ENCODE results near the gene SEC63. TPM values are rescaled to one million over a fixed set of nuclear protein-coding genes. Genes with fewer than 3 reads are reported as not detected.

SEC63 gene
- total and polyA plus RNA-seq, 5 donors from 2014 or later = 17.9 to 78.7 (median 22.1) TPM

DNA sequence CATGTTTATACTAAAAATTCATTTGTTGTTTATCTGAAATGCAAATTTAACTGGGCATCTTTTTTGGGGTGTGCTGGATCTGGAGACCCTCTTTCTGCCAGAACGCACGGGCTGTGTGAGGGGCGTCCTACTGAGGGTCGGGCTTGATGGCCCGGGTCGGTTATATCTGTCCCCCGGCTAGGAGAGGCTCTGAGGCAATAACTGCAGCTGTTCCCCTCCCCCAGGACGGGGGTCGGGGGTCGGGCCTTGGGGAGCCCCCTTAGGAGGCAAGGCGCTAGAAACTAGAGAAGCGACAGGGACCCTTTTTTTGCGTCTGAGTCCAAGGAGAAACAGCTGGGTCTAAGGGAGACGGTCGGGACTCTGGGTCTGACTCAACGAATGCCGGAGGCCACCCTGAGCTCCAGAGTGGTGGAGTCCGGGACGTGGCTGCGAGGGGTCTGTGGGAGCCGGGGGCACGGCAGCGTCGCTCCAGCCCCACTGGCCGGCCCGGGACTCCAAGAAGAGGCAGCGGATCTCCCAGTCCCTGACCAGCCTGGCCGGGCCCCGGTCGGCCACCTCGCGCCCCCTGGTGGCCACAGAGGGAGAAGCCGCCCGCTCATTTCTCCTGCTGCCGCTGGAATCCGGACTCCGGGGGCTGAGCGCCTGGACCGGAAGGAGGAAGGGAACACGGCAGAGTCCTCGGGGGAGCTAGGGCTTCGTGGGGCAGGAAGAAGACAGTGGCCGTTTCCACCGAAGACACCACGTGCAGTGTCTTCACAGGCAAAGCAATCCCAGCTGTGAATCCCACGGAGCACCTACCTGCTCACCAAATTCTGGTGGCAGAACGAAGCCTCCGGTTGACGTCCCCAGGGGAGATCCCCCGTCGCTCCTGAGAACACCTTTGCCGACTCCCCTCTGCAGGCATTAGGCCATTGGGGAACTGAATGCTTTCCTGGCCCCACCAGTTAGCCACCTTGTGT lies 109.9 kb downstream of the SEC63 start:
- H3K4me1 ChIP-seq (ENCODE audit: control insufficient read depth, insufficient read depth, low read length, poor library complexity, severe bottlenecking) = peaks cover 15% of the 10 kb centered on the region
- DNase-seq (peak; percentile 70 to 76 (median 70)), ATAC-seq (ENCODE audit: low read depth in 2 of 2) (peak; percentile 74 to 80)
- peaks cover 22% of the 10 kb centered on the region for H3K27me3 Mint-ChIP-seq
- peak overlapping the region; percentile 21 to 86 (median 72) for H3K4me3 Mint-ChIP-seq
- H3K27me3 ChIP-seq (ENCODE audit: control insufficient read depth, insufficient read depth, low read length) = peaks cover 2% of the 10 kb centered on the region
- H3K9me3 Mint-ChIP-seq = peaks cover 0 to 1% (median 0%) of the 10 kb centered on the region in 7 donors
- no peaks in the 10 kb centered on the region for H3K9me3 ChIP-seq (ENCODE audit: control insufficient read depth in 2 of 2, low read length in 2 of 2)
- peak overlapping the region in 2 of 3 donors; percentile 60 to 75 for H3K27ac Mint-ChIP-seq
- H3K36me3 Mint-ChIP-seq = no peaks in the 10 kb centered on the region
- H3K36me3 ChIP-seq (ENCODE audit: control insufficient read depth, insufficient read depth, low read length) = no peaks in the 10 kb centered on the region
- H3K27ac ChIP-seq (ENCODE audit: insufficient read depth, low read length, poor library complexity, severe bottlenecking) = no peak overlapping the region
- H3K4me1 Mint-ChIP-seq = peaks cover 2 to 24% (median 6%) of the 10 kb centered on the region in 4 donors
- peak overlapping the region; percentile 64 for H3K4me3 ChIP-seq (ENCODE audit: low read depth, low read length)

- Mint-ChIP-seq H3K27ac (peak overlapping the region in 1 of 3 donors; percentile 64), H3K36me3 (no peaks in the 10 kb centered on the region), H3K9me3 (no peaks in the 10 kb centered on the region), H3K4me1 (peaks cover 5 to 26% (median 7%) of the 10 kb centered on the region in 4 donors), H3K27me3 (peaks cover 22% of the 10 kb centered on the region), H3K4me3 (no peak overlapping the region)
- Histone ChIP-seq H3K27ac (ENCODE audit: insufficient read depth, low read length, poor library complexity, severe bottlenecking) (no peak overlapping the region), H3K4me1 (ENCODE audit: control insufficient read depth, insufficient read depth, low read length, poor library complexity, severe bottlenecking) (peaks cover 15% of the 10 kb centered on the region), H3K4me3 (ENCODE audit: low read depth, low read length) (no peak overlapping the region), H3K27me3 (ENCODE audit: control insufficient read depth, insufficient read depth, low read length) (no peaks in the 10 kb centered on the region), H3K9me3 (ENCODE audit: control insufficient read depth in 2 of 2, low read length in 2 of 2) (no peaks in the 10 kb centered on the region), H3K36me3 (ENCODE audit: control insufficient read depth, insufficient read depth, low read length) (no peaks in the 10 kb centered on the region)
- DNase-seq (no peak), ATAC-seq (ENCODE audit: low read depth in 2 of 2) (no peak)
Observed at GRCh38 chr6:107846262-107846795, 111.7 kb downstream of the SEC63 start.

DNA sequence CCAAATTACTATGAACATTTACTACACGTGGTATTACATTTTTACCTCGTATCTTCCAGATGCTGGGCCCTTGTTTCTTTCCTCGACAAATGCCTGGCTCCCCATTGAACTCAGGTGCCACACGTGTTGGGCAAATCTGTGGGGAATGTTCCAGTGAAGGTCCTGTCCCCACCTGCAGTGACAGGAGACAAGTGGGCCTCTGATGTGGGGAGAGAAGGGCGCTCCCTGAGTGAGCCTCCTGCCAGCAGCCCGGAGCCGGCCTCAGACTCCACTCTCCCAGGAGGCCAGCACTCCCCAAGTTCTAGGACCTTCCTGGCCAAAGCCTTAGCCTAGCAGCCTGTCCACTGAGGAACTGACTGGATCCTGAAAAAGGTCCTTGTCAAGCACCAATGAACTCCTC lies 112.2 kb downstream of the SEC63 start:
- H3K36me3 ChIP-seq (ENCODE audit: control insufficient read depth, insufficient read depth, low read length) = no peaks in the 10 kb centered on the region
- H3K9me3 Mint-ChIP-seq = no peaks in the 10 kb centered on the region
- peaks cover 5 to 26% (median 7%) of the 10 kb centered on the region in 4 donors for H3K4me1 Mint-ChIP-seq
- no peaks in the 10 kb centered on the region for H3K27me3 ChIP-seq (ENCODE audit: control insufficient read depth, insufficient read depth, low read length)
- no peaks in the 10 kb centered on the region for H3K9me3 ChIP-seq (ENCODE audit: control insufficient read depth in 2 of 2, low read length in 2 of 2)
- DNase-seq (no peak), ATAC-seq (ENCODE audit: low read depth in 2 of 2) (no peak)
- no peaks in the 10 kb centered on the region for H3K36me3 Mint-ChIP-seq
- peaks cover 15% of the 10 kb centered on the region for H3K4me1 ChIP-seq (ENCODE audit: control insufficient read depth, insufficient read depth, low read length, poor library complexity, severe bottlenecking)
- no peak overlapping the region for H3K4me3 Mint-ChIP-seq
- peaks cover 22% of the 10 kb centered on the region for H3K27me3 Mint-ChIP-seq
- no peak overlapping the region for H3K27ac Mint-ChIP-seq
- no peak overlapping the region for H3K27ac ChIP-seq (ENCODE audit: insufficient read depth, low read length, poor library complexity, severe bottlenecking)
- H3K4me3 ChIP-seq (ENCODE audit: low read depth, low read length) = no peak overlapping the region

GRCh38 chr6:107843400-107843799 lies 114.6 kb downstream of the SEC63 start:
- Mint-ChIP-seq H3K36me3 (no peaks in the 10 kb centered on the region), H3K27me3 (peaks cover 15% of the 10 kb centered on the region), H3K9me3 (no peaks in the 10 kb centered on the region), H3K4me1 (peaks cover 5 to 22% (median 6%) of the 10 kb centered on the region in 4 donors), H3K4me3 (no peak overlapping the region), H3K27ac (no peak overlapping the region)
- no peak for ATAC-seq (ENCODE audit: low read depth in 2 of 2)
- Histone ChIP-seq H3K9me3 (ENCODE audit: control insufficient read depth in 2 of 2, low read length in 2 of 2) (no peaks in the 10 kb centered on the region), H3K4me1 (ENCODE audit: control insufficient read depth, insufficient read depth, low read length, poor library complexity, severe bottlenecking) (peaks cover 11% of the 10 kb centered on the region), H3K36me3 (ENCODE audit: control insufficient read depth, insufficient read depth, low read length) (no peaks in the 10 kb centered on the region), H3K27ac (ENCODE audit: insufficient read depth, low read length, poor library complexity, severe bottlenecking) (no peak overlapping the region), H3K27me3 (ENCODE audit: control insufficient read depth, insufficient read depth, low read length) (peaks cover 1% of the 10 kb centered on the region), H3K4me3 (ENCODE audit: low read depth, low read length) (no peak overlapping the region)
- DNase-seq = no peak

GRCh38 chr6:107841275-107841670 lies 116.7 kb downstream of the SEC63 start:
- H3K27me3 Mint-ChIP-seq = peaks cover 8% of the 10 kb centered on the region
- Histone ChIP-seq H3K9me3 (ENCODE audit: control insufficient read depth in 2 of 2, low read length in 2 of 2) (no peaks in the 10 kb centered on the region), H3K27me3 (ENCODE audit: control insufficient read depth, insufficient read depth, low read length) (peaks cover 1% of the 10 kb centered on the region), H3K36me3 (ENCODE audit: control insufficient read depth, insufficient read depth, low read length) (no peaks in the 10 kb centered on the region), H3K4me3 (ENCODE audit: low read depth, low read length) (no peak overlapping the region), H3K4me1 (ENCODE audit: control insufficient read depth, insufficient read depth, low read length, poor library complexity, severe bottlenecking) (peaks cover 3% of the 10 kb centered on the region), H3K27ac (ENCODE audit: insufficient read depth, low read length, poor library complexity, severe bottlenecking) (no peak overlapping the region)
- DNase-seq (no peak), ATAC-seq (ENCODE audit: low read depth in 2 of 2) (no peak)
- H3K4me1 Mint-ChIP-seq = peaks cover 0 to 11% (median 3%) of the 10 kb centered on the region in 4 donors
- H3K36me3 Mint-ChIP-seq = no peaks in the 10 kb centered on the region
- no peak overlapping the region for H3K4me3 Mint-ChIP-seq
- peak overlapping the region in 1 of 3 donors; percentile 85 for H3K27ac Mint-ChIP-seq
- no peaks in the 10 kb centered on the region for H3K9me3 Mint-ChIP-seq

- no peak overlapping the region for H3K4me3 ChIP-seq (ENCODE audit: low read depth, low read length)
- DNase-seq (no peak), ATAC-seq (ENCODE audit: low read depth in 2 of 2) (no peak)
- H3K9me3 ChIP-seq (ENCODE audit: control insufficient read depth in 2 of 2, low read length in 2 of 2) = no peaks in the 10 kb centered on the region
- H3K27me3 Mint-ChIP-seq = peaks cover 5% of the 10 kb centered on the region
- H3K27me3 ChIP-seq (ENCODE audit: control insufficient read depth, insufficient read depth, low read length) = peaks cover 1% of the 10 kb centered on the region
- H3K27ac ChIP-seq (ENCODE audit: insufficient read depth, low read length, poor library complexity, severe bottlenecking) = no peak overlapping the region
- peaks cover 0 to 11% (median 3%) of the 10 kb centered on the region in 4 donors for H3K4me1 Mint-ChIP-seq
- H3K4me3 Mint-ChIP-seq = no peak overlapping the region
- no peaks in the 10 kb centered on the region for H3K9me3 Mint-ChIP-seq
- H3K36me3 ChIP-seq (ENCODE audit: control insufficient read depth, insufficient read depth, low read length) = no peaks in the 10 kb centered on the region
- peaks cover 3% of the 10 kb centered on the region for H3K4me1 ChIP-seq (ENCODE audit: control insufficient read depth, insufficient read depth, low read length, poor library complexity, severe bottlenecking)
- peak overlapping the region in 1 of 3 donors; percentile 85 for H3K27ac Mint-ChIP-seq
- H3K36me3 Mint-ChIP-seq = no peaks in the 10 kb centered on the region
Observed at GRCh38 chr6:107840636-107841274, 117.3 kb downstream of the SEC63 start.

DNA sequence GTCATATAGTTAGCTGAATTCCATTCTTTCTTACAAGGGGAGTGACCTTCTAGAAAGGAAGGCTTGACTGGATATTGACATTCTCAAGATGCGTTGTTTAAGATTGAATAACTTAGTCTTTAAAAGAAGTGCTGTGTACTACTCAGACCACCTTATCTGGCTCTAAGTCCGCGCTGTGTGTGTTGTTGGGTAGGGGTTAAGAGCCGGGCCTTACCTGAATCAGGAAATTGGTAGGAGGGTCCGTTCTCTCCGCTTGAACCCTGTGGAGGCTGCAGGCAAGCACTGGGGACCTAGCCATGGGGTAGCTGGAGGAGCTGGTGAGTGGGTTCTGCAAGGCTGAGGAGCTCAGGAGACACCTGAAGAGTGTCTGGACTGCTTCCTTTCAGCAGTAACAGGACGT lies 124.9 kb downstream of the SEC63 start:
- no peak for ATAC-seq (ENCODE audit: low read depth in 2 of 2)
- no peaks in the 10 kb centered on the region for H3K9me3 ChIP-seq (ENCODE audit: control insufficient read depth in 2 of 2, low read length in 2 of 2)
- peaks cover 0 to 8% (median 4%) of the 10 kb centered on the region in 4 donors for H3K4me1 Mint-ChIP-seq
- no peak for DNase-seq
- H3K9me3 Mint-ChIP-seq = no peaks in the 10 kb centered on the region
- H3K36me3 Mint-ChIP-seq = no peaks in the 10 kb centered on the region
- no peak overlapping the region for H3K4me3 Mint-ChIP-seq
- H3K27ac ChIP-seq (ENCODE audit: insufficient read depth, low read length, poor library complexity, severe bottlenecking) = no peak overlapping the region
- no peaks in the 10 kb centered on the region for H3K27me3 ChIP-seq (ENCODE audit: control insufficient read depth, insufficient read depth, low read length)
- no peaks in the 10 kb centered on the region for H3K36me3 ChIP-seq (ENCODE audit: control insufficient read depth, insufficient read depth, low read length)
- no peak overlapping the region for H3K4me3 ChIP-seq (ENCODE audit: low read depth, low read length)
- peaks cover 5% of the 10 kb centered on the region for H3K27me3 Mint-ChIP-seq
- H3K27ac Mint-ChIP-seq = peak overlapping the region in 1 of 3 donors; percentile 56
- H3K4me1 ChIP-seq (ENCODE audit: control insufficient read depth, insufficient read depth, low read length, poor library complexity, severe bottlenecking) = no peaks in the 10 kb centered on the region
